GM19043 (cell line): ENCODE data around the gene TEAD1.

Source experiments
- ATAC-seq: cut with Tn5 transposase; IDR thresholded peaks from one replicate; pipeline ENCODE4 v1.9.1; 2021; ENCODE audit warnings: low read depth; ENCODE audit not compliant: unreplicated experiment

Gene TEAD1

GRCh38 chr11:12784987-12785386, 110.8 kb downstream of the TEAD1 start:
- no peak for ATAC-seq

DNA sequence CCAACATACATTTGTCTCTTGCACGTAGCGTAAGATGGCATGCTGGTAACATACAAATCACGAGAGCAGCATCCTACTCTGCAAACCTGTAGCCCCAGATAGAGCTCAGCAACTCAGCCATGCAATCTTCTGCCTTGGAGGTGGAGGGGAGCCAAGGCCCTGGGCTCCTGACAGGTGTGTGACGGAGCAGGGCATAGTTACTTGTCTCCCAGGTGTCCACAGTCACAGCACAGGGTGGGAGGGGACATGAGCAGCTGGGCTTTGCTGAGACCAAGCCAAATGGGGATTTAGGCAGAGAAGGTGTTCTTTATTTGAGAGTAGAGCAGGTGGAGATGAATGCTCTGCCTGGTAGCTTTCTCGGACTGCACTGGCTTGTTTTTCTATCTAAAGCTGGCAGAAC, 111.7 kb downstream of the TEAD1 start:
- no peak for ATAC-seq

- ATAC-seq = no peak
Measured at GRCh38 chr11:12786450-12786849, 112.2 kb downstream of the TEAD1 start.

DNA sequence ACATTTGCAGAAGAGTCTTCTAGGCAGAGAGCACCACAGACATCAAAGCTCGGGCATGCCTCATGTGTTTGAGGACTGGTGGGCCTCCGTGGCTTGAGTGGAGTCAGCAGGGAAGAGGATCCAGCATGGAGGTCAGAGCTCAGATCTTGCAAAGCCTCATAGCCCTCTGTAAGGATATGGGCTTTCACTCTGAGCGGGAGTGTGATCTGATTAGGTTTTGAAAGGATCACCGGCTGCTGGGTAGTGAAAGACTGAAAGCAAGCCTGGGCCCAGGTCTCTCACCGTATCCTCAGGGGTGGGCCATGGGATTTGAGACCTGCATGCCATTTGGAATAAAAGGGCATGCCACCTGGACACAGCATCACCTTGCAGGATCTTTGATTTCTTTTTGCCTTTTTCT, 112.7 kb downstream of the TEAD1 start:
- ATAC-seq = no peak

- ATAC-seq = no peak
Measured at GRCh38 chr11:12787847-12788246, 113.6 kb downstream of the TEAD1 start.

- ATAC-seq = no peak
Measured at GRCh38 chr11:12789054-12789453, 114.8 kb downstream of the TEAD1 start.

DNA sequence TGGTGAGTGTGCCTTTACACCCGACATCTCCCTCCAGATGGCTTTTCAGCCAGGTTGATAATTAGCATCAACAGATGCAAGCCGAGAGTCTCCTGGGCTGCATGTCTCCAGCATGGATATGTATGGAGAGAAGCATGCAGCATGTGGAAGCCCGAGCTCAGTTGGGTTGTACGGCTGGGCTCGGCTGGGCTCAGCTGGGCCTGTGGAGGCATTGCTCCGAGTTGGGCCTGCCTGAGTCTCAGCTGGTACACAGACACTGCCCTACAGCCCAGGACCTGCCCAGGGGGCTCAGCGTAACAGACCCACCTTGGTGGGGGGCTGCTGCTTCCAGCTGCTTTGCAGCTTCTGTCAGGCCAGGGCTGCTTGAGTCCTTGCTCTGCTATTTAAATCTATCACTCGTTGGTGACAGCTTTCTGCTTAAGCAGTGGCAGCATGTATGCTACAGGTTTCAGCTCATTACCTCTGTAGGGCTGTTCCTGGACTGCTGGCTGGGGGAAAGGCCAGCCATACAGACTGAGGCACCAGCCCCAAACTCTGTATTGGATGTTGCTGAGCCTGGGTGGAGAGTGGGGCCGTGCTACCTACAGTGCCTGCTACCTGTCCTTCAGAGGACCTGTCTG, 115.5 kb downstream of the TEAD1 start:
- no peak for ATAC-seq

DNA sequence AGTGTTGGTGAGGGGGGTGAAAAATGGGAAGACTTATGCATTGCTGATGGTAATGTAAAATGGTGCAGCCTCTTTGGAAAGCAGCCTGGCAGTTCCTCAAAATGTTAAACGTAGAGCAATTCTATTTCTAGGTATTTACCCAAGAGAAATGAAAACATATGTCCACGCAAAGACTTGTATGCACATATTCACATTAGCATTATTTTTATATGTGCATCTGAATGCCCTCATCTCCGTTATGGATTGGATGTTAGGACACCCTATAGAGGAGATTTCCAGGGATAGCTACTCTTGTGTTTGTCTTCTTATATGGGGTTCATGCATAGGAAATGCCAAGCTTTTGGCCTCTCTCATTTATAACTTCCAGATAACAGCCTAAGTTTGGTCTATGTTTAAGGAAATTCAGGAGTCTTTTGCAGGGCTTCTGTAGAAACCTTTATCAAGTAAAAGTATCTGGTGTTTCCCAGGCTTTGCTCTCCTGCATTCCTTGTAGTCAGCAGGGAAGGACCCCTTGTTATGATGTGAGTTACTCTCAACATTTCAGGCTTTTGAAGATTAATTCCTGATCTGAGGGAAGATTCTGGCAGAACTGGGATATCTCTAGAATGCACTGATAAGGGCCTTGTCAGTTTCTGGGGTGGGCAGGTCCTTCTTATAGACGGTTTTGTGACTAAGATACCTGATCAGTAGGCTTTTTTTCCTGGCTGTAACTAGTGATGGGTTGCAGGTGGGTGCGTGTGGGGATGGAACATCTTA, 116.8 kb downstream of the TEAD1 start:
- no peak for ATAC-seq

DNA sequence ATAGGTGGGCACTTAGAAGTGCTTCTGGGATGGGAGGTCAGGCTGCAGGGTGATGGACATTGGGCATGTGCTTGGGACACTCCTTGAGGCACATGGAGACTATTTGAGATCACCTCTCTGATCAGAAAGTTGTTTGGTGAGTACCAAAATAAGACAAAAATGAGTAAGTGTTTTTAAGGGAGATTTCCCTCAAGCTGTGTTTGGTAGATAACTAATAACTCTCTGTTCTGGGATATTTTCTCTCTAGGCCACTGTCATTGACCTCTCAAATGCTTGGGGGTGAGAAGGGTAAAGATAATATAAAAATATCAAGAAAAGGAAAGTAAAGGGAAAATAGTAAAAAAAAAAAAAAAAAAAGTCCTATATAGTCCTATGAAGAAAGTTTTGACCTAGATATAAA, 117.8 kb downstream of the TEAD1 start:
- no peak for ATAC-seq

GRCh38 chr11:12792590-12792989, 118.4 kb downstream of the TEAD1 start:
- no peak for ATAC-seq

- no peak for ATAC-seq
Measured at GRCh38 chr11:12793065-12793464, 118.8 kb downstream of the TEAD1 start.

GRCh38 chr11:12793506-12793905, 119.3 kb downstream of the TEAD1 start:
- ATAC-seq = no peak

GRCh38 chr11:12794576-12795230, 120.5 kb downstream of the TEAD1 start:
- no peak for ATAC-seq

DNA sequence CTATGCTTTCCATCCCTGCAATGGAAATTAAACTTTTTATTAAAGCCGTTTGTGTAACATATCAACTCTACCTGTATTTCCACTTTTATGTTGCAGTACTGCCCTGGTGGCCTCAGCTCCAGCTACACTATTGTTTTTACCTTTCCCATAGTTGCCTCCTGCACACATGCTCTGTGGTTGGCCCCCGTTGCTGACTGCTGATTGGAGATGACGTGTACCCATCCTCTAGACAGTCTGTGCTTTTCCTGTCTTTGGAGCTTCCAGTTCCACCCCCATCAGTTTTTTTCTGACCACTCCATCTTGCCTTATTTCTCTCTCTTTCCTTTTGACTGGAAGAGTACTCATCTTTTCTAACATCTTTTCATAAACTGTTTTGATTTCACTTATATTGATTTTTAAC, 123.8 kb downstream of the TEAD1 start:
- ATAC-seq = no peak

DNA sequence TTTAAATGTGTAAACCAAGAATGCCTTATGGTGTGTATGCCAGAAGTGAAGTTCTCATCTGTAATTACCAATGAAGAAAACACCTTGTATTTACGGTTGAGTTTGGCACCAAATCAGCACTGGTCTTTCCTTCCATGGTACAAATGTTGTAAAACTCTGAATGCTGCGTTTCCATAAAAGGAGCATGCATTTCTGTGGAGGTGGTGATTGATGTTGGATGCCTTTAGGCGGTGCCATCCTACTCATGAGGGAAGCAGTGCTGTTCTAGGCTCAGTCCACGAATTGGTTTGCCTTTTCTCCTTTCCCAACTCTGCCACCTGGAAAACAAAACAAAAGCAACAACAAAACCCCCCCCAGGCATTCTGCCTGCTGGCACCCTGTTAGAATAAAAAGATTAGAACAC, 124.4 kb downstream of the TEAD1 start:
- no peak for ATAC-seq

GRCh38 chr11:12799334-12799835, 125.2 kb downstream of the TEAD1 start:
- no peak for ATAC-seq

DNA sequence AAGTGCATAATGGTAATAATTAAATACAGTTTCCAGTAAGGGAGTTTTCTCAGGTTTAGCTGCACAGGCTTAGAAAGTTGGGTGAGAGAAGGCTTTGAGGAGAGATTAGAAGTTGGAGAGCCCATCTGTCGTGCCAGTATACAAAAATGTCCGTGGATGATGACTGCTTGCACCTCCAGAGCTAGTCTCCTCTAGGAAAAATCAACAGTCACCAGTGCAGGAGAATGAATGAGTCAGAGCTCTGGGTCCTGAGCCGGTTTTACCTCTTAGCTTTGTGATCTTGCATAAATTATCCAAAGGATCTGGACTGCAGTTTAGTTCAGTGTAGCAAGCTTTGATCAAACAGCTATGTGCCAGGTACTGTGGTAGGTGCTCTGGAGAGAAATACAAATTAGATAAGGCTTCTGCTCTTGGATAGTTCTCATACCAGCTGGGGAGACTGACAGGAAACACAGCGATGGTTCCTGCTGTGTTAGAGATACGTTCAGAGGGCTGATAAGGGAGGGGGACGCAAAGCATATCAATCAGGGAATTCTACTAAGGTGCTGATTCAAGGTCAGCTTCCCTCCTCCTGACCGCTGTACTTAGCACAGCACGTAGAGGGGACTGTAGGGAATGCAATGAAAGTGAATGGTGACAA, 125.9 kb downstream of the TEAD1 start:
- no peak for ATAC-seq

DNA sequence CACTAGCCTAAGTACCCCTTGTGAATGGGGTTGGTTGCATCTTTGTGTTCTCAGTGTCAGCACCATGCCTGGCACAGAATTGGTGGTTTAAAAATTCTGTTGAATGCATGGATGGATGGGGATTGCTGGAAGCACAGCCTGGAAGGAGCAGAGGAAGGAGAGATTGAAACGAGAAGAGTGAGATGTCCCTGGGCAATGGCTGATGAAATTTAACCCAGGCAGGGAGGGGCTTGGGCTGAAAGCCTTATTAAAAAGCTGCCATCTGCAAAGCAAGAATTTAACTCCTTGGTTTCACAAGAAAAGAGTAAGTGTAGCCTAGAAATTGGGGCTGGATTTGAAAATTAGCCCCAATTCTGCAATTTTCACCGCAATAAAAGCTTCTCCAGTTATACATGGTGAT, 126.7 kb downstream of the TEAD1 start:
- ATAC-seq = no peak

DNA sequence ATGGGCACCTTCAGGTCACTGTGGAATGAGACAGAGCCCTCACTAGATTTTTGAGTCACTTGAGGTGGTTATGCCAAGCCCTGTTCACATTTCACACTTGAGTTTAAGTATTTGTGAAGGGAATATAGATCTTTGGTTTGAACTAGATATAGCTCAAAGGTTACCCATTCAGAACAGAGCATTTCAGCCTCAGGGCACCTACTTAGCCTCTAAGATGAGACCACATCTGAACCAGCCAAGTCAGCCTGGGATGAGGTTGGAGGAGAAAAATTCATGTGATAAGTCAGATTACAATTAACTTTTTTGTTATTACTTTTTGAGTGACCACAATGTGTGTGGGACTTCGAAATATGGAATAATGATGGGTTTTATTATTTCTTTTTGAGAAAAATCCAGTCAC, 127.8 kb downstream of the TEAD1 start:
- no peak for ATAC-seq

GRCh38 chr11:12802418-12803085, 128.3 kb downstream of the TEAD1 start:
- ATAC-seq = no peak
